ENCODE measurements around the gene GCNT4. TPM values are rescaled to one million over a fixed set of nuclear protein-coding genes. Genes with fewer than 3 reads are reported as not detected.

The GCNT4 gene
- polyA plus RNA-seq, 1 of the 3 experiments (the other 2 are of a cell fraction), result 0.02 TPM

DNA sequence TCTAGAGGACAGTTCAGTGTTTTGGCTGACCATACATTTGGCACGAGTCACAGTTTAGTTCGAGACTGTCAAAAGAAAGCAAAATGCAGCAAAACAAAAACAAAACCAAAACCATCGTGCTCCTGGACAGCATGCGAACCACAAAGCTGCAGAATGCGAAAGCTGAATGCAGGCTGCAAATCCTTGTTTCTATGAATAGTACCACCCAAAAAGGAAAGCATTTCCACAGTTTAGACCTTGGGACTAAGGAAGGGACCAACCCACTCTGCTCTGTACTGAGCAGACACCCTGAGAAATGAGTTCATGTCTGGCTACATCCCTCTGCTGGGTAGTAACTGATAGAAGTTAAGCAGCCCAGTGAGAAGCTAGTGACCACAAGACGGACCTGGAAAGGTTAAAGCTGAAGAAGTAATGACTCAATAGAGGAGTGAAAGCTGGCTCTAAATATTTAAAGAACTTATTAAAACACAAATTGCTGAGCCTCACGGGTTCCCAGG, 3.9 kb downstream of the GCNT4 start:
- no peaks in the 10 kb centered on the region for H3K79me2 ChIP-seq (ENCODE audit: insufficient read depth)
- H3K4me2 ChIP-seq, result no peak overlapping the region
- H3F3A ChIP-seq (replicated peaks; ENCODE audit: insufficient read depth), result peaks cover 11% of the 10 kb centered on the region
- H3K27me3 ChIP-seq (ENCODE audit: insufficient read depth), result no peaks in the 10 kb centered on the region
- POLR2A ChIA-PET, result no interaction called here
- no peaks in the 10 kb centered on the region for H3K36me3 ChIP-seq (replicated peaks in 1 of 2; ENCODE audit: control insufficient read depth in 1 of 2, insufficient read depth in 2 of 2, low read length in 1 of 2)
- H2AFZ ChIP-seq (ENCODE audit: low read depth), result no peak overlapping the region
- H3K4me1 ChIP-seq (ENCODE audit: control insufficient read depth in 1 of 2, insufficient read depth in 2 of 2, low read depth in 1 of 2, low read length in 1 of 2), result peaks cover 0 to 5% of the 10 kb centered on the region in 2 experiments; a peak in 1 of 4 replicates
- no peaks in the 10 kb centered on the region for H3K9me2 ChIP-seq
- TF ChIP-seq YY1 (IDR thresholded peaks at IDR 0.05; ENCODE audit: low read depth) (no peak), EZH2phosphoT487 (IDR thresholded peaks at IDR 0.05; ENCODE audit: borderline replicate concordance, low read depth) (no peak)
- no peaks in the 10 kb centered on the region for H4K20me1 ChIP-seq (ENCODE audit: insufficient read depth)
- H3K9ac ChIP-seq, result no peak overlapping the region
- no peak overlapping the region for H3K27ac ChIP-seq (ENCODE audit: low read depth in 2 of 2, low read length in 1 of 2)
- no peaks in the 10 kb centered on the region for H3K9me3 ChIP-seq
- DNase-seq, result no peak
- CTCF ChIA-PET, result interaction anchor here (0.6 to 2.5 kb wide), 5 partner anchors 7 to 24 kb away, joined by 3 to 10 read pairs (median 4); no protein-coding TSS in a partner anchor
- H3K4me3 ChIP-seq (ENCODE audit: low read depth in 2 of 2, low read length in 1 of 2), result no peak overlapping the region
- 70% methylated on average over 7 of the region's 7 CpGs for WGBS (ENCODE audit: low lambda C conversion rate)

DNA sequence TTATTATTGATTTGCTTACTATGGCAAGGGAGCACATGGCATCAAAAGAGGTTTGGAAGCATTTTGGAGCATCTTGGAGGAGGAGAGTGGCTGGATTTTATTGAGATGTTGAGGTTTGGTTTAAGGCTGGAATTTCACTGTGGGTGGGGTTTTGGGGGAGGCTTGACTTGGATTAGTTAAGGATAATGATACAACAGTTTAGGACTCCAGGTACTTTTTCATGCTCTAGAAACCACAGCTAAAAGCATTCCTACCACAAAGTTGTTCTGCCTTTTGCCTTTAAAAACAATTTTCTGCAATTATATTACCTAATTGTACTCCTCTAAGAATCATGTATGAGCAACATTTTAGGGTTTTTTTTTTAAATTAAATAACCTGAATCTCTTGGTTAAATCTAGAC, 5.0 kb downstream of the GCNT4 start:
- CTCF ChIA-PET, result no interaction called here
- Histone ChIP-seq H3K4me1 (ENCODE audit: control insufficient read depth in 1 of 2, insufficient read depth in 2 of 2, low read depth in 1 of 2, low read length in 1 of 2) (peaks cover 0 to 2% of the 10 kb centered on the region in 2 experiments; a peak in 1 of 4 replicates), H3K79me2 (ENCODE audit: insufficient read depth) (no peaks in the 10 kb centered on the region), H4K20me1 (ENCODE audit: insufficient read depth) (no peaks in the 10 kb centered on the region), H3K36me3 (replicated peaks in 1 of 2; ENCODE audit: control insufficient read depth in 1 of 2, insufficient read depth in 2 of 2, low read length in 1 of 2) (no peaks in the 10 kb centered on the region), H3K27ac (ENCODE audit: low read depth in 2 of 2, low read length in 1 of 2) (no peak overlapping the region), H3K9me3 (no peaks in the 10 kb centered on the region), H3K4me2 (no peak overlapping the region), H2AFZ (ENCODE audit: low read depth) (no peak overlapping the region), H3K27me3 (ENCODE audit: insufficient read depth) (no peaks in the 10 kb centered on the region), H3K9ac (no peak overlapping the region), H3F3A (replicated peaks; ENCODE audit: insufficient read depth) (peaks cover 11% of the 10 kb centered on the region), H3K4me3 (ENCODE audit: low read depth in 2 of 2, low read length in 1 of 2) (no peak overlapping the region), H3K9me2 (no peaks in the 10 kb centered on the region)
- DNase-seq, result no peak
- TF ChIP-seq FOSL2 (IDR thresholded peaks at IDR 0.05; ENCODE audit: borderline replicate concordance, low read depth) (no peak), GATA2 (CRISPR knock-in tag; IDR thresholded peaks at IDR 0.05) (no peak), TCF12 (IDR thresholded peaks at IDR 0.05) (no peak), RCOR1 (IDR thresholded peaks at IDR 0.05; ENCODE audit: low read length) (no peak), NFIC (IDR thresholded peaks at IDR 0.05; ENCODE audit: borderline replicate concordance) (no peak), YY1 (IDR thresholded peaks at IDR 0.05; ENCODE audit: low read depth) (no peak), FOXJ3 (CRISPR knock-in tag; IDR thresholded peaks at IDR 0.05) (no peak), MEF2A (IDR thresholded peaks at IDR 0.05; ENCODE audit: borderline replicate concordance, low read depth) (no peak), GABPA (IDR thresholded peaks at IDR 0.05; ENCODE audit: low read depth) (no peak), RXRA (IDR thresholded peaks at IDR 0.05; ENCODE audit: borderline replicate concordance, low read depth) (no peak), SMC3 (IDR thresholded peaks at IDR 0.05; ENCODE audit: low read depth, low read length) (no peak), ELF1 (IDR thresholded peaks at IDR 0.05) (no peak), NRF1 (IDR thresholded peaks at IDR 0.05; ENCODE audit: low read depth, low read length) (no peak), RFX5 (IDR thresholded peaks at IDR 0.05; ENCODE audit: low read length) (no peak), FOXM1 (IDR thresholded peaks at IDR 0.05; ENCODE audit: low read depth) (no peak)
- TF ChIP-seq, protein P1, sequence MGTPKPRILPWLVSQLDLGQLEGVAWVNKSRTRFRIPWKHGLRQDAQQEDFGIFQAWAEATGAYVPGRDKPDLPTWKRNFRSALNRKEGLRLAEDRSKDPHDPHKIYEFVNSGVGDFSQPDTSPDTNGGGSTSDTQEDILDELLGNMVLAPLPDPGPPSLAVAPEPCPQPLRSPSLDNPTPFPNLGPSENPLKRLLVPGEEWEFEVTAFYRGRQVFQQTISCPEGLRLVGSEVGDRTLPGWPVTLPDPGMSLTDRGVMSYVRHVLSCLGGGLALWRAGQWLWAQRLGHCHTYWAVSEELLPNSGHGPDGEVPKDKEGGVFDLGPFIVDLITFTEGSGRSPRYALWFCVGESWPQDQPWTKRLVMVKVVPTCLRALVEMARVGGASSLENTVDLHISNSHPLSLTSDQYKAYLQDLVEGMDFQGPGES (IDR thresholded peaks at IDR 0.05; ENCODE audit: low read depth, low read length), result no peak
- TF ChIP-seq, protein P2, sequence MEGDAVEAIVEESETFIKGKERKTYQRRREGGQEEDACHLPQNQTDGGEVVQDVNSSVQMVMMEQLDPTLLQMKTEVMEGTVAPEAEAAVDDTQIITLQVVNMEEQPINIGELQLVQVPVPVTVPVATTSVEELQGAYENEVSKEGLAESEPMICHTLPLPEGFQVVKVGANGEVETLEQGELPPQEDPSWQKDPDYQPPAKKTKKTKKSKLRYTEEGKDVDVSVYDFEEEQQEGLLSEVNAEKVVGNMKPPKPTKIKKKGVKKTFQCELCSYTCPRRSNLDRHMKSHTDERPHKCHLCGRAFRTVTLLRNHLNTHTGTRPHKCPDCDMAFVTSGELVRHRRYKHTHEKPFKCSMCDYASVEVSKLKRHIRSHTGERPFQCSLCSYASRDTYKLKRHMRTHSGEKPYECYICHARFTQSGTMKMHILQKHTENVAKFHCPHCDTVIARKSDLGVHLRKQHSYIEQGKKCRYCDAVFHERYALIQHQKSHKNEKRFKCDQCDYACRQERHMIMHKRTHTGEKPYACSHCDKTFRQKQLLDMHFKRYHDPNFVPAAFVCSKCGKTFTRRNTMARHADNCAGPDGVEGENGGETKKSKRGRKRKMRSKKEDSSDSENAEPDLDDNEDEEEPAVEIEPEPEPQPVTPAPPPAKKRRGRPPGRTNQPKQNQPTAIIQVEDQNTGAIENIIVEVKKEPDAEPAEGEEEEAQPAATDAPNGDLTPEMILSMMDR (IDR thresholded peaks at IDR 0.05), result no peak
- TF ChIP-seq, protein P3, sequence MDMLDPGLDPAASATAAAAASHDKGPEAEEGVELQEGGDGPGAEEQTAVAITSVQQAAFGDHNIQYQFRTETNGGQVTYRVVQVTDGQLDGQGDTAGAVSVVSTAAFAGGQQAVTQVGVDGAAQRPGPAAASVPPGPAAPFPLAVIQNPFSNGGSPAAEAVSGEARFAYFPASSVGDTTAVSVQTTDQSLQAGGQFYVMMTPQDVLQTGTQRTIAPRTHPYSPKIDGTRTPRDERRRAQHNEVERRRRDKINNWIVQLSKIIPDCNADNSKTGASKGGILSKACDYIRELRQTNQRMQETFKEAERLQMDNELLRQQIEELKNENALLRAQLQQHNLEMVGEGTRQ (IDR thresholded peaks at IDR 0.05; ENCODE audit: borderline replicate concordance, low read depth, low read length), result no peak
- TF ChIP-seq, protein P4, sequence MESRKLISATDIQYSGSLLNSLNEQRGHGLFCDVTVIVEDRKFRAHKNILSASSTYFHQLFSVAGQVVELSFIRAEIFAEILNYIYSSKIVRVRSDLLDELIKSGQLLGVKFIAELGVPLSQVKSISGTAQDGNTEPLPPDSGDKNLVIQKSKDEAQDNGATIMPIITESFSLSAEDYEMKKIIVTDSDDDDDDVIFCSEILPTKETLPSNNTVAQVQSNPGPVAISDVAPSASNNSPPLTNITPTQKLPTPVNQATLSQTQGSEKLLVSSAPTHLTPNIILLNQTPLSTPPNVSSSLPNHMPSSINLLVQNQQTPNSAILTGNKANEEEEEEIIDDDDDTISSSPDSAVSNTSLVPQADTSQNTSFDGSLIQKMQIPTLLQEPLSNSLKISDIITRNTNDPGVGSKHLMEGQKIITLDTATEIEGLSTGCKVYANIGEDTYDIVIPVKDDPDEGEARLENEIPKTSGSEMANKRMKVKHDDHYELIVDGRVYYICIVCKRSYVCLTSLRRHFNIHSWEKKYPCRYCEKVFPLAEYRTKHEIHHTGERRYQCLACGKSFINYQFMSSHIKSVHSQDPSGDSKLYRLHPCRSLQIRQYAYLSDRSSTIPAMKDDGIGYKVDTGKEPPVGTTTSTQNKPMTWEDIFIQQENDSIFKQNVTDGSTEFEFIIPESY (IDR thresholded peaks at IDR 0.05; ENCODE audit: borderline replicate concordance, low read depth), result no peak
- POLR2A ChIA-PET, result no interaction called here
